ENCODE results near the gene ZNF503.

ZNF503 gene

GRCh38 chr10:75403939-75404814, 2.6 kb upstream of the ZNF503 start:
- TF ChIP-seq CTCF (IDR thresholded peaks at IDR 0.05; ENCODE audit: low read depth, low read length), result no peak
- no peak for DNase-seq (ENCODE audit: low read depth, low spot score)
- in situ Hi-C loops (cut with HindIII; ENCODE audit: low sequenced_read_pairs), result no loop called here
- H3K4me3 ChIP-seq (ENCODE audit: low read depth, low read length), result peak overlapping the region; percentile 99

DNA sequence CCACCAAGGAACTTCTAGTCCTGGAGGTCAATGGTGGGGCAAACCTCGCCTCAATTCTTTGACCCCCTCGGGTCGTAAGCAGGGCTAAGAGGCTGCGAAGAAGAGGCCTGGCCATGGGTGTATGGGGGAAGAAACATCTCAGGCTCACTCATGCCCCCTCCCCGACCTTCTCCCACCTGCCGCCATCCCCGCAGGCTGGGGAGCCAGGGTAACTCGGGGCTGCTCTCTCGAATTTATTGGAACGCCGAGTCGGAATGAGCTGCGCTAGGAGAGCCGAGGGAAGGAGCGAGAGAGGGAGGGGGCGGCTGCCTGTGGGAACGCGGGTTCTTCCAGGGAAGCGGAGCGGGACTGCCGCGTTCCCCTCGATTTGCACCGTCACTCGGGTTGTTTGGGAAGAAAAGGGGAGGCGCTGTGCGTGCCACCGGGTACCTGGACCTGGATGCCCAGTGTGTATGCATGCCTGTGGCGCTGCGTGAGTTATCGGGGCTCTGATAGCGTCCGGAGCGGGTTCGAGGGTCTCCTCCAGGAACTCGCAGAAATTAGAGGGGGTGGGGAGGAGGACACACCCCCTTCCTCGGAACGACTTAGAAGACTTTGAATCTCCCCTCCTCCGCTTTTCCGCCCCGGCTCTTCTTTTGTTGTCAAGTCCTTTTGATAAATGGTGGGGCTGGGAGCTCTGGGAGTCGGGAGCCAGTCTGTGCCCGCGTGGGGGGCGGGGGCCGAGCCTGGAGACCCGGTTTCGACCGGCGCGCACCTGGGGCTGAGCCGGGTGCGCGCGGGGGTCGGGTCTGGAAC, 1.8 kb upstream of the ZNF503 start:
- no peak for TF ChIP-seq CTCF (IDR thresholded peaks at IDR 0.05; ENCODE audit: low read depth, low read length)
- peak; percentile 30 for DNase-seq (ENCODE audit: low read depth, low spot score)
- in situ Hi-C loops (cut with HindIII; ENCODE audit: low sequenced_read_pairs), result no loop called here
- H3K4me3 ChIP-seq (ENCODE audit: low read depth, low read length), result peak overlapping the region; percentile 99

GRCh38 chr10:75402486-75403143, 1.1 kb upstream of the ZNF503 start:
- peak overlapping the region; percentile 99 for H3K4me3 ChIP-seq (ENCODE audit: low read depth, low read length)
- DNase-seq (ENCODE audit: low read depth, low spot score), result no peak
- no peak for TF ChIP-seq CTCF (IDR thresholded peaks at IDR 0.05; ENCODE audit: low read depth, low read length)
- in situ Hi-C loops (cut with HindIII; ENCODE audit: low sequenced_read_pairs), result no loop called here

DNA sequence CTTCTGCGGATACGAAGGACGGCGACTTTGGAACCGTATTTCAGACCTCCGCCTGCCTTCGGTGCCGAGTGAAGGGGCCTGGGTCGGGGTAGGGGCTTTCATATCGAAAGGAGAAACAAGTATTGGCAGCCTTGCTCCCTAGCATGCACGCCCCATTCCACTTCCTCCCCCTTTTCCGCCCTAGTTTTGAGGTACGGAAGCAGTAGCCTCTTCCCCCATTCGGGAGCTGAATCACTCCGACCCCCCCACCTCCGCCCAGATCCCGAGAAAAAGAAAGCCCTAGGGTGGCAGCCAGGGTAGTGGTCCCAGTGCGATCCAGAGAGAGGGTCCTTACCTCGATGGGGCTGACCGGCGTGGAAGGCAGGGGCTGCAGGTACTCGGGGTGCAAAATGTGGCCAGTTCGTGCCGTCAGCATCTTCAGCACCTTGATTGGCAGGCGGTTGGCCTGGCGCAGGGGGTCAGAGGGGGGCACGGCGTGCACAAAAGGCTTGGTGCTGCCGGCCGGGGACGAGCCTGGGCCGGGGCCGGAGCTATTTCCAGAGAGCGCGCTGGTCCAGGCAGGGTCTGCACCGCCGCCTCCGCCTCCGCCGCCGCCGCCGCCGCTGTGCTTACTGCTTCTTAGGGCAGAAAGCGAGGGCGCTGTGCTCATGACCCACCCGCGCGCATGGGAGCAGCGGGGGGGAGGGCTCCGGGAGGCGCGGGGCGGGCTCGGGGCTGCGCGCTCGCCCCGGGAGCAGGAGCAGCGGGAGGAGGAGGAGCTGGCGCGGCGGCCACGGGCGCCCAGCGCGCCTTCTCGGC, 594 bp downstream of the ZNF503 start:
- in situ Hi-C loops (cut with HindIII; ENCODE audit: low sequenced_read_pairs), result no loop called here
- no peak for TF ChIP-seq CTCF (IDR thresholded peaks at IDR 0.05; ENCODE audit: low read depth, low read length)
- peak; percentile 75 for DNase-seq (ENCODE audit: low read depth, low spot score)
- H3K4me3 ChIP-seq (ENCODE audit: low read depth, low read length), result peak overlapping the region; percentile 99

DNA sequence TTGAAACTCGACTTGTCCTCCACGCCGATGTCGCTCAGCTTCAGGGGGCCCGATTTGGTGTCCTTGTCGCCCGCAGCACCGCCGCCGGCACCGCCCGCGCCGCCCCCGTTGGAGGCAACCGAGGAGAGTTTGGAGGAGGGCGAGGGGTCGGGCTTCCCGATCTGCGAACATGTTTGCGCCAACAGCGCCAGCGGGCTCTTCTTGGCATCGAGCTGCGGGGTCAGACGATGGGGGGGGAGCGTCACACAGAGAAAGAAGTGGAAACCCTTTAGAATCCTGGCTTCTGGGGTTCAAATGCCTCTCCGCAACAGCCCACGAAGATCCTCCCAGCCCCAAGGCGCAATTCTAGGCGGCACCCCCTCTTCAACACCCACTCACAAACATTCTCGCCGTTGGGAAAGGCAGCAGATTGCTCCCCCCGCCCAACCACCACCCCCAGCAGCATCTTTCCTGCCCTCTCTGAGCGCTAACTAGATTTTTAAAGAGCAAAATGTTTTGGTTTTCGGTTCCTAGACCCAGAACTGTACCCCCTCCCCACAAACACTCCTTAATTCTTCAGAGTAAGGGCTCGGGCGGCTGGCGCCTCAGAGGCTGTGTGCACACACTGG, 1.3 kb downstream of the ZNF503 start:
- H3K4me3 ChIP-seq (ENCODE audit: low read depth, low read length), result peak overlapping the region; percentile 99
- DNase-seq (ENCODE audit: low read depth, low spot score), result no peak
- in situ Hi-C loops (cut with HindIII; ENCODE audit: low sequenced_read_pairs), result no loop called here
- TF ChIP-seq CTCF (IDR thresholded peaks at IDR 0.05; ENCODE audit: low read depth, low read length), result no peak

Data from astrocyte of the spinal cord (primary cell).